Adipocyte (in vitro differentiated cells): ENCODE data around the gene P2RX6.
"Not testable (repeated sequence)": the region's sequence is repeated elsewhere in the genome, so short reads cannot be mapped to it uniquely, and the experiment has no call there.

ENCODE experiments used
- DNase-seq: peaks from one replicate; pipeline ENCODE4 v3.0.0-alpha.2; 2015; ENCODE audit warnings: low read depth
- H3K27me3 ChIP-seq: replicated peaks from 2 replicates; pipeline ENCODE4 v1.7.0; 2013; ENCODE audit warnings: mild to moderate bottlenecking, low read length, moderate library complexity; ENCODE audit not compliant: control insufficient read depth, insufficient read depth
- H3K36me3 ChIP-seq: 2 replicates; pipeline ENCODE4 v1.7.0; 2013; ENCODE audit warnings: low read length, mild to moderate bottlenecking, moderate library complexity; ENCODE audit not compliant: control insufficient read depth, insufficient read depth, severe bottlenecking
- H3K4me1 ChIP-seq: 2 replicates; pipeline ENCODE4 v1.7.0; 2013; ENCODE audit warnings: mild to moderate bottlenecking, low read length, moderate library complexity; ENCODE audit not compliant: control insufficient read depth, insufficient read depth
- H3K4me3 ChIP-seq: 2 replicates; pipeline ENCODE4 v1.7.0; 2013; ENCODE audit warnings: mild to moderate bottlenecking, low read length, moderate library complexity
- H3K9ac ChIP-seq: 2 replicates; pipeline ENCODE4 v1.7.0; 2013; ENCODE audit warnings: mild to moderate bottlenecking, low read length, moderate library complexity
- H3K9me3 ChIP-seq: 2 replicates; pipeline ENCODE4 v1.7.0; 2013; ENCODE audit warnings: mild to moderate bottlenecking, low read length, moderate library complexity; ENCODE audit not compliant: control insufficient read depth

Gene P2RX6

GRCh38 chr22:21032868-21033688 is 18.1 kb downstream of the P2RX6 start:
- no peaks in the 10 kb centered on the region for H3K36me3 ChIP-seq
- no peaks in the 10 kb centered on the region for H3K9me3 ChIP-seq
- H3K4me1 ChIP-seq: peaks cover 37% of the 10 kb centered on the region
- peaks cover 30% of the 10 kb centered on the region for H3K27me3 ChIP-seq
- H3K9ac ChIP-seq: no peak overlapping the region
- H3K4me3 ChIP-seq: peak overlapping the region; percentile 26
- DNase-seq: no peak

GRCh38 chr22:21033895-21034294 is 18.9 kb downstream of the P2RX6 start:
- Histone ChIP-seq H3K4me1 (peaks cover 44% of the 10 kb centered on the region), H3K27me3 (peaks cover 26% of the 10 kb centered on the region), H3K9me3 (no peaks in the 10 kb centered on the region), H3K4me3 (no peak overlapping the region), H3K36me3 (no peaks in the 10 kb centered on the region), H3K9ac (no peak overlapping the region)
- no peak for DNase-seq

- Histone ChIP-seq H3K27me3 (peaks cover 18% of the 10 kb centered on the region), H3K36me3 (no peaks in the 10 kb centered on the region), H3K9ac (no peak overlapping the region), H3K9me3 (no peaks in the 10 kb centered on the region), H3K4me3 (no peak overlapping the region), H3K4me1 (peaks cover 44% of the 10 kb centered on the region)
- no peak for DNase-seq
Measured at GRCh38 chr22:21034989-21035388, 20.0 kb downstream of the P2RX6 start.

GRCh38 chr22:21038405-21038804 is 23.4 kb downstream of the P2RX6 start:
- no peaks in the 10 kb centered on the region for H3K9me3 ChIP-seq
- no peaks in the 10 kb centered on the region for H3K36me3 ChIP-seq
- peak overlapping the region; percentile 47 for H3K9ac ChIP-seq
- DNase-seq: peak; percentile 69
- H3K4me3 ChIP-seq: no peak overlapping the region
- peaks cover 31% of the 10 kb centered on the region for H3K4me1 ChIP-seq
- no peaks in the 10 kb centered on the region for H3K27me3 ChIP-seq

GRCh38 chr22:21039158-21039557 is 24.2 kb downstream of the P2RX6 start:
- not testable (repeated sequence) for H3K27me3 ChIP-seq, DNase-seq, H3K9ac ChIP-seq, H3K9me3 ChIP-seq, H3K36me3 ChIP-seq, H3K4me3 ChIP-seq
- peaks cover 31% of the 10 kb centered on the region for H3K4me1 ChIP-seq

GRCh38 chr22:21041937-21042336 is 27.0 kb downstream of the P2RX6 start:
- peak; percentile 57 for DNase-seq
- H3K27me3 ChIP-seq: no peaks in the 10 kb centered on the region
- no peaks in the 10 kb centered on the region for H3K9me3 ChIP-seq
- no peaks in the 10 kb centered on the region for H3K36me3 ChIP-seq
- H3K4me3 ChIP-seq: no peak overlapping the region
- no peak overlapping the region for H3K9ac ChIP-seq
- H3K4me1 ChIP-seq: peaks cover 34% of the 10 kb centered on the region

GRCh38 chr22:21042978-21043859 is 28.3 kb downstream of the P2RX6 start:
- no peak overlapping the region for H3K9ac ChIP-seq
- H3K36me3 ChIP-seq: no peaks in the 10 kb centered on the region
- peaks cover 25% of the 10 kb centered on the region for H3K4me1 ChIP-seq
- H3K4me3 ChIP-seq: no peak overlapping the region
- DNase-seq: no peak
- peaks cover 3% of the 10 kb centered on the region for H3K27me3 ChIP-seq
- no peaks in the 10 kb centered on the region for H3K9me3 ChIP-seq

- peaks cover 19% of the 10 kb centered on the region for H3K4me1 ChIP-seq
- no peak overlapping the region for H3K4me3 ChIP-seq
- no peaks in the 10 kb centered on the region for H3K36me3 ChIP-seq
- H3K9ac ChIP-seq: no peak overlapping the region
- no peak for DNase-seq
- peaks cover 5% of the 10 kb centered on the region for H3K27me3 ChIP-seq
- no peaks in the 10 kb centered on the region for H3K9me3 ChIP-seq
Measured at GRCh38 chr22:21043860-21044535, 29.0 kb downstream of the P2RX6 start.

GRCh38 chr22:21044931-21045584 is 30.1 kb downstream of the P2RX6 start:
- no peaks in the 10 kb centered on the region for H3K9me3 ChIP-seq
- peak; percentile 60 for DNase-seq
- peak overlapping the region; percentile 68 for H3K4me3 ChIP-seq
- no peaks in the 10 kb centered on the region for H3K36me3 ChIP-seq
- H3K9ac ChIP-seq: peak overlapping the region; percentile 20
- H3K4me1 ChIP-seq: peaks cover 19% of the 10 kb centered on the region
- peaks cover 5% of the 10 kb centered on the region for H3K27me3 ChIP-seq

- Histone ChIP-seq H3K4me3 (peak within 1 kb of the TSS; percentile 68), H3K4me1 (peaks cover 19% of the 10 kb centered on the region), H3K36me3 (no peaks in the 10 kb centered on the region), H3K27me3 (peaks cover 5% of the 10 kb centered on the region), H3K9ac (peak within 1 kb of the TSS; percentile 41), H3K9me3 (no peaks in the 10 kb centered on the region)
- peak; percentile 95 for DNase-seq
Measured at GRCh38 chr22:21045585-21046294, 30.8 kb downstream of the P2RX6 start, which contains the start of gene LRRC74B. LRRC74B (plus strand) TSS chr22:21045946; CDS start chr22:21045987, 41 bp downstream.
